Measurements from ENCODE around the gene SLC8A3.

The SLC8A3 gene

GRCh38 chr14:70045844-70046535 lies 142.8 kb downstream of the SLC8A3 start:
- peak; percentile 16 for DNase-seq (ENCODE audit: low spot score)
- no peak for TF ChIP-seq CTCF (IDR thresholded peaks at IDR 0.05; ENCODE audit: extremely low read depth, missing control alignments)

- DNase-seq (ENCODE audit: low spot score) = no peak
- TF ChIP-seq CTCF (IDR thresholded peaks at IDR 0.05; ENCODE audit: extremely low read depth, missing control alignments) = no peak
Measured at GRCh38 chr14:70045310-70045709, 143.4 kb downstream of the SLC8A3 start.

DNA sequence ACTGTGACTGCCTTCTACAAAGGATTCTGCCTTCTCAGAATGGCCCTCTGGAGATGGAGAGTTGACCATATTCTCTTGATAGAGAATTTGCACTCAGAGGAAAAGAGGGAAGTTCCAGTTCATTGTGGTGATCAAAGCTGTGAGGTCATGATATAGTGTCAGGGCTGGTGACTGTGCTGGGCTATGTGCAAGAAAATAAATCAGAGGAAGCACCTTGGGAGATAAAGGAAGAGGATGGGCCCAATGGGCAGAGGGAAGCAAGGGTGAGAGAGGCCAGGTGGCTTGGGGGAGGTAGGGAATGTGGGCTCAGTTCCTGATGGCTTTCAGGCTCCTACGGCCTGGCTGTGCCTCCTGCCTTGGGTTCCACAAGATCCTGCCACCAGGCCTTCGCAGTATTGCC lies 145.8 kb downstream of the SLC8A3 start:
- no peak for DNase-seq (ENCODE audit: low spot score)
- TF ChIP-seq CTCF (IDR thresholded peaks at IDR 0.05; ENCODE audit: extremely low read depth, missing control alignments) = no peak

GRCh38 chr14:70036665-70037064 lies 152.1 kb downstream of the SLC8A3 start:
- no peak for DNase-seq (ENCODE audit: low spot score)
- TF ChIP-seq CTCF (IDR thresholded peaks at IDR 0.05; ENCODE audit: extremely low read depth, missing control alignments) = no peak

DNA sequence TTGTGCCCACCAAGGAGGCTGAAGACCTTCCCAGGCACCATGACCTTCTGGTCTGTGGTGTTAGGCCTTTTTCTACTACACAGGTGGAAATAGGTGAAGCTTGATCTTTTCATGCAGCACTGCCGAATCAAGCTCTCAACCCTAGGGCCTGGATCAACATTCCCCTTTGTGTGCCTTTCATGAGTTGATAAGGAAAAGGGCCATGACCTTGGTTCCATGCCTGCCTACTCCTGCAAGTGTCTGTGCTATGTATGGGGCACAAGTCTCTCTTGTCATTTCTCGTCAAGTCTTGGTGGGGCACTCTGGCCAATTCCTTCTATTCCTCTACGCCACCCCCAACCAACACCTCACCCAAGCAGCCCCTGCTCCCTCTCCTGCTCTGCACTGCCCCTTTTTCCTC lies 154.5 kb downstream of the SLC8A3 start:
- DNase-seq (ENCODE audit: low spot score) = no peak
- TF ChIP-seq CTCF (IDR thresholded peaks at IDR 0.05; ENCODE audit: extremely low read depth, missing control alignments) = no peak

GRCh38 chr14:70033561-70033960 lies 155.2 kb downstream of the SLC8A3 start:
- no peak for DNase-seq (ENCODE audit: low spot score)
- TF ChIP-seq CTCF (IDR thresholded peaks at IDR 0.05; ENCODE audit: extremely low read depth, missing control alignments) = no peak

DNA sequence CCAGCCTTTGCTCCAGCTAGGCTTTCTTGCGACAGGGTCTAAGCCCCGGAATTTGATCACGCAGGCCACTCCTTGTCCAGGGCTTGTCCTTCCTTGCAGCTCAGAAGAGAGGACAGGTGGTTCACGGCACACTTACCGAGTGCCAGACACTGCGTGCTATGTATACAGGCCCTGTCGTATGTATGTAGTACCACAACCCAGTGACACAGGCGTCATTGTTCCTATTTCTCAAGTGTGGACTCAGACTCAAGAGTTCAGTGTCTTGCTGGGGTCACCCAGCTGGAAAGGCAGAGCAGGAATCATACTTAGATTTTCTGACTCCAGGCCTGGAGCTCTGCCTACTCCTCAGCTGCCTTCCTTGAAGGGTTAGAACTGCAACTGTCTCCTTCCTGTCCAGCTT lies 155.6 kb downstream of the SLC8A3 start:
- DNase-seq (ENCODE audit: low spot score) = no peak
- TF ChIP-seq CTCF (IDR thresholded peaks at IDR 0.05; ENCODE audit: extremely low read depth, missing control alignments) = no peak

Measured in GM20000 (cell line).